Measurements from ENCODE around the gene SYT14. TPM values are rescaled to one million over a fixed set of nuclear protein-coding genes. Genes with fewer than 3 reads are reported as not detected.

SYT14 gene
- total RNA-seq, 2 donors from 2014 or later: 6.2 to 7.1 TPM

DNA sequence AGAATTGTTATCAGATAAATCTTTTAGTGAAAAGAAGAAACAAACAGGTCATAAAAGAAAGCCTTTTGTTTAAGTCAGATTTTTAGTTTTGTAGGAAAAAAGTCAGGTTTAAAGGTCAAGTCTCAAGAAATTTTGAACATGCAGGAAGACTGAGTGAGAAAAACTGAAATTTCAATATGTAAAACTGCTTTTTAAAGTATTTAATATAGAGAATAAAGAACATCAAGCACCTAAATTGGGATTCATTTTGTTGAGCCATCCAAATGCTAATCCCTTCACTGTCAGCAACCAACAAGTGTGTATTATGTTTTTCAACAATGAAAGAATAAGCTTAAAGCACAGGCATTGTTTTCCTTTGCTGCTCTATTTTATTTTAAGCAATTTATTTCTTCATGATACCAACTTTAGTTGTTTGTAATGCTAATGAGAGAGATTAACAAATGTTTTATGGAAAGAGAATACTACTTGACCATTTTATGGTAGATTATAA, 179.7 kb downstream of the SYT14 start:
- no peaks in the 10 kb centered on the region for H3K4me1 ChIP-seq (ENCODE audit: control insufficient read depth, insufficient read depth, low read length)
- no peak overlapping the region for H3K4me3 ChIP-seq (ENCODE audit: low read length)
- H3K9me3 Mint-ChIP-seq: no peaks in the 10 kb centered on the region
- no peaks in the 10 kb centered on the region for H3K9me3 ChIP-seq (ENCODE audit: control insufficient read depth, low read length)
- no peak overlapping the region for H3K27ac ChIP-seq (ENCODE audit: low read depth, low read length)
- peaks cover 3% of the 10 kb centered on the region for H3K4me1 Mint-ChIP-seq
- no peaks in the 10 kb centered on the region for H3K27me3 ChIP-seq (ENCODE audit: control insufficient read depth, insufficient read depth, low read length, poor library complexity, severe bottlenecking)
- no peak overlapping the region for H3K27ac Mint-ChIP-seq
- H3K9ac ChIP-seq (ENCODE audit: extremely low read depth, low read length, poor library complexity, severe bottlenecking): no peak overlapping the region
- TF ChIP-seq, protein P1, sequence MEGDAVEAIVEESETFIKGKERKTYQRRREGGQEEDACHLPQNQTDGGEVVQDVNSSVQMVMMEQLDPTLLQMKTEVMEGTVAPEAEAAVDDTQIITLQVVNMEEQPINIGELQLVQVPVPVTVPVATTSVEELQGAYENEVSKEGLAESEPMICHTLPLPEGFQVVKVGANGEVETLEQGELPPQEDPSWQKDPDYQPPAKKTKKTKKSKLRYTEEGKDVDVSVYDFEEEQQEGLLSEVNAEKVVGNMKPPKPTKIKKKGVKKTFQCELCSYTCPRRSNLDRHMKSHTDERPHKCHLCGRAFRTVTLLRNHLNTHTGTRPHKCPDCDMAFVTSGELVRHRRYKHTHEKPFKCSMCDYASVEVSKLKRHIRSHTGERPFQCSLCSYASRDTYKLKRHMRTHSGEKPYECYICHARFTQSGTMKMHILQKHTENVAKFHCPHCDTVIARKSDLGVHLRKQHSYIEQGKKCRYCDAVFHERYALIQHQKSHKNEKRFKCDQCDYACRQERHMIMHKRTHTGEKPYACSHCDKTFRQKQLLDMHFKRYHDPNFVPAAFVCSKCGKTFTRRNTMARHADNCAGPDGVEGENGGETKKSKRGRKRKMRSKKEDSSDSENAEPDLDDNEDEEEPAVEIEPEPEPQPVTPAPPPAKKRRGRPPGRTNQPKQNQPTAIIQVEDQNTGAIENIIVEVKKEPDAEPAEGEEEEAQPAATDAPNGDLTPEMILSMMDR (conservative IDR thresholded peaks at IDR 0.05): no peak
- DNase-seq: no peak
- H3K27me3 Mint-ChIP-seq (ENCODE audit: insufficient read depth): no peaks in the 10 kb centered on the region
- H3K4me3 Mint-ChIP-seq: no peak overlapping the region
- no peaks in the 10 kb centered on the region for H3K36me3 Mint-ChIP-seq (ENCODE audit: low read depth)
- no peaks in the 10 kb centered on the region for H3K36me3 ChIP-seq (ENCODE audit: control insufficient read depth, insufficient read depth, low read length)

DNA sequence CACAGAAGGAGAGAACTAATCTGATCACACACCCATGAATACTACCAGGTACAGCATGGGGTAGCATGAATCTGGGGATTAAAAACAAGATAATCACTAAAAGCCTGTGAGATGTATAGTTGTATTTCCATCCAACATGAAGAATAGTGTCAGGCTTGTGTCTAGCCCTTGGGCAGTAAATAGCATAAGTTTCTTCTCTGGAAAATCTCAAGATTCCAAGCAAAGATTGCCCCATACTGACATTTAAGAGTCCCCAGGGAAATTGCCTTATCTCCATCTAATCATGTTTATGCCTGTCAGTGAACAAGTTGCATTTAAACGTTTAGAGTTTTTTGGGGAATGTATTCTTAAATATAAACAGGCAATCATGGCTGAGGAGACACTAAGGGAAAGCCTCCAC, 185.4 kb downstream of the SYT14 start:
- Histone ChIP-seq H3K9me3 (ENCODE audit: control insufficient read depth, low read length) (no peaks in the 10 kb centered on the region), H3K27me3 (ENCODE audit: control insufficient read depth, insufficient read depth, low read length, poor library complexity, severe bottlenecking) (no peaks in the 10 kb centered on the region), H3K9ac (ENCODE audit: extremely low read depth, low read length, poor library complexity, severe bottlenecking) (no peak overlapping the region), H3K27ac (ENCODE audit: low read depth, low read length) (no peak overlapping the region), H3K4me1 (ENCODE audit: control insufficient read depth, insufficient read depth, low read length) (no peaks in the 10 kb centered on the region), H3K4me3 (ENCODE audit: low read length) (no peak overlapping the region), H3K36me3 (ENCODE audit: control insufficient read depth, insufficient read depth, low read length) (no peaks in the 10 kb centered on the region)
- Mint-ChIP-seq H3K4me3 (no peak overlapping the region), H3K36me3 (ENCODE audit: low read depth) (no peaks in the 10 kb centered on the region), H3K9me3 (no peaks in the 10 kb centered on the region), H3K27ac (no peak overlapping the region), H3K27me3 (ENCODE audit: insufficient read depth) (no peaks in the 10 kb centered on the region), H3K4me1 (no peaks in the 10 kb centered on the region)
- no peak for DNase-seq
- TF ChIP-seq, protein P1 (conservative IDR thresholded peaks at IDR 0.05): no peak
- WGBS, 2 experiments (ENCODE audit: insufficient coverage in 1 of 2, insufficient read length in 1 of 2): 80% methylated on average over 1 of the region's 1 CpG; no CpG with 5 or more reads in 1 of the 2 experiments

DNA sequence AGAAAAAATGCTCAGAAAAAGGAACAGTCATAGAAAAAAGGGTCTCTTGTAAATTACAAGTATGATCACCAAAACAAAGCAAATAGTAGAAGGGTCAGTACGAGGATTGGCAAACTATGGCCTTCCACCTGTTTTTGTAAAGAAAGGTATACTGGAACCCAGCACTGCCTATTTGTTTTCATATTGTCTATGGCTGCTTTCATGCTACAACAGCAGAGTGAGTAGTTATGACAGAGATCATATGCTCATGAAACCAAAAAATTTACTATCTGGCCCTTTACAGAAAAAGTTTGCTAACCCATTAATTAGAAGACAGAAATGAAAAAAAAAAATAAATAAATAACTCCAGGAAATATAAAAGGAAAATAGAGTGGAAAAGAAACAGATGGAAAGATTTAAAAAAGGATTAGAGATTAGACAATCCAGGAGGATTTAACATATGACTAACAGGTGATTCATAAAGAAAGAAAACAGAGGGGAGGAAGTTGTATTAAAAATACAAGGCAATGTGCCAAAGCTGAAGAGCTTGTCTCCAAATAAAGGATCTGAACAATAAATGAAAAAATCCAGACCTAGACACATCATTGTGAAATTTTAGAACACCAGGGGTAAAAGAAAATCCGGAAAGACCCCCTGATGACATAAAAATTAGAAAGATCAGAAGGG, 186.0 kb downstream of the SYT14 start:
- Histone ChIP-seq H3K36me3 (ENCODE audit: control insufficient read depth, insufficient read depth, low read length) (no peaks in the 10 kb centered on the region), H3K9ac (ENCODE audit: extremely low read depth, low read length, poor library complexity, severe bottlenecking) (no peak overlapping the region), H3K9me3 (ENCODE audit: control insufficient read depth, low read length) (no peaks in the 10 kb centered on the region), H3K4me3 (ENCODE audit: low read length) (no peak overlapping the region), H3K27me3 (ENCODE audit: control insufficient read depth, insufficient read depth, low read length, poor library complexity, severe bottlenecking) (no peaks in the 10 kb centered on the region), H3K27ac (ENCODE audit: low read depth, low read length) (no peak overlapping the region), H3K4me1 (ENCODE audit: control insufficient read depth, insufficient read depth, low read length) (no peaks in the 10 kb centered on the region)
- no peaks in the 10 kb centered on the region for H3K4me1 Mint-ChIP-seq
- H3K27ac Mint-ChIP-seq: no peak overlapping the region
- WGBS, 2 experiments (ENCODE audit: insufficient coverage in 1 of 2, insufficient read length in 1 of 2): 84% methylated on average over 2 of the region's 2 CpGs; no CpG with 5 or more reads in 1 of the 2 experiments
- no peak overlapping the region for H3K4me3 Mint-ChIP-seq
- no peak for DNase-seq
- TF ChIP-seq, protein P1 (conservative IDR thresholded peaks at IDR 0.05): no peak
- H3K9me3 Mint-ChIP-seq: no peaks in the 10 kb centered on the region
- H3K36me3 Mint-ChIP-seq (ENCODE audit: low read depth): no peaks in the 10 kb centered on the region
- no peaks in the 10 kb centered on the region for H3K27me3 Mint-ChIP-seq (ENCODE audit: insufficient read depth)
